ENCODE data around the gene PLEKHM3. TPM values are rescaled to one million over a fixed set of nuclear protein-coding genes. Genes with fewer than 3 reads are reported as not detected.

Gene PLEKHM3
- total and polyA plus RNA-seq, 2 of the 13 experiments (the other 11 are each of a cell fraction or from before 2014, with no cell fraction given), result 4.5 to 4.7 TPM

GRCh38 chr2:208033701-208034502, 8.6 kb upstream of the PLEKHM3 start (continued):
- TF ChIP-seq ZNF318 (CRISPR knock-in tag; IDR thresholded peaks at IDR 0.05) (no peak), ZBTB44 (CRISPR knock-in tag; IDR thresholded peaks at IDR 0.05) (no peak), ZNF382 (CRISPR knock-in tag; IDR thresholded peaks at IDR 0.05; ENCODE audit: borderline replicate concordance) (no peak), KDM3A (CRISPR knock-in tag; IDR thresholded peaks at IDR 0.05; ENCODE audit: low read depth) (peak; percentile 86; the same call in 1 of the 2 replicates), RFX5 (IDR thresholded peaks at IDR 0.05; ENCODE audit: low read depth, low read length) (no peak), ZNF704 (CRISPR knock-in tag; IDR thresholded peaks at IDR 0.05; ENCODE audit: borderline replicate concordance) (no peak), DZIP1 (CRISPR knock-in tag; IDR thresholded peaks at IDR 0.05) (no peak), ZGPAT (CRISPR knock-in tag; IDR thresholded peaks at IDR 0.05) (peak; percentile 43), POLR2G (IDR thresholded peaks at IDR 0.05; ENCODE audit: low read depth, low read length) (no peak)

Data from HepG2 (cell line).